ENCODE data around the gene FLNB. TPM values are rescaled to one million over a fixed set of nuclear protein-coding genes. Genes with fewer than 3 reads are reported as not detected.

Gene FLNB
- total RNA-seq, 2 experiments from 2014 or later: 14.6 TPM

DNA sequence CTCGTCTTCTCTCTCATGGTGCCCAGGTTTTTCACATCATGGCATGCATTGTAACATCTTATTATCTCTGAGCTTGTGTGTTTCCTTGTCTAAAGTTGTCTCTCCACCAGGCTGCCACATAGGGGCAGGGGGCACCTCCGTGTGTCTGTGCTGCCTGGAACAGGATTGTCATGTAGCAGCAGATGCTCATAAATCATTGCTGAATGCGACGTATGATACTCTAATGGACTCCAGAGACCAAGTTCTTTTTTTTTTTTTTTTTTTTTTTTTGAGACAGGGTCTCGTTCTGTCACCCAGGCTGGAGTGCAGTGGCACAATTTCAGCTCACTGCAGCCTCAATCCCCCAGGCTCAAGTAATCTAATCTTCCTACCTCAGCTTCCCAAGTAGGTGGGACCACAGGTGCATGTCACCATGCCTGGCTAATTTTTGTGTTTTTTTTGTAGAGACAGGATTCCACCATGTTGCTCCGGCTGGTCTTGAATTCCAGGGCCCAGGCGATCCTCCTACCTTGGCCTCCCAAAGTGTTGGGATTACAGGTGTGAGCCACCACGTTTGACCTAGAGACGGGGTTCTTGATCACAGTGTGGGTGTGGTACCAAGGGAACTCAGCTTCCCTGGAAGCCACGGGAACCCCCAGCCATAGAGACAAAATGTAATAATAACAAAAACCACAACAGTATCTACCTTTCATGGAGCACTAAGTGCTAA is 207.2 kb downstream of the FLNB start:
- peak overlapping the region; percentile 17 for H3K27ac Mint-ChIP-seq
- H3K4me3 Mint-ChIP-seq: peak overlapping the region; percentile 15
- peaks cover 9% of the 10 kb centered on the region for H3K27me3 Mint-ChIP-seq
- no peaks in the 10 kb centered on the region for H3K36me3 Mint-ChIP-seq
- DNase-seq: no peak
- POLR2A ChIA-PET: interaction anchor here (0.7 kb wide), 1 partner anchor 27 kb away, joined by 4 read pairs; no protein-coding TSS in a partner anchor
- H3K4me1 Mint-ChIP-seq: peaks cover 8% of the 10 kb centered on the region
- no peak for ATAC-seq (ENCODE audit: low read depth)
- no peaks in the 10 kb centered on the region for H3K9me3 Mint-ChIP-seq

DNA sequence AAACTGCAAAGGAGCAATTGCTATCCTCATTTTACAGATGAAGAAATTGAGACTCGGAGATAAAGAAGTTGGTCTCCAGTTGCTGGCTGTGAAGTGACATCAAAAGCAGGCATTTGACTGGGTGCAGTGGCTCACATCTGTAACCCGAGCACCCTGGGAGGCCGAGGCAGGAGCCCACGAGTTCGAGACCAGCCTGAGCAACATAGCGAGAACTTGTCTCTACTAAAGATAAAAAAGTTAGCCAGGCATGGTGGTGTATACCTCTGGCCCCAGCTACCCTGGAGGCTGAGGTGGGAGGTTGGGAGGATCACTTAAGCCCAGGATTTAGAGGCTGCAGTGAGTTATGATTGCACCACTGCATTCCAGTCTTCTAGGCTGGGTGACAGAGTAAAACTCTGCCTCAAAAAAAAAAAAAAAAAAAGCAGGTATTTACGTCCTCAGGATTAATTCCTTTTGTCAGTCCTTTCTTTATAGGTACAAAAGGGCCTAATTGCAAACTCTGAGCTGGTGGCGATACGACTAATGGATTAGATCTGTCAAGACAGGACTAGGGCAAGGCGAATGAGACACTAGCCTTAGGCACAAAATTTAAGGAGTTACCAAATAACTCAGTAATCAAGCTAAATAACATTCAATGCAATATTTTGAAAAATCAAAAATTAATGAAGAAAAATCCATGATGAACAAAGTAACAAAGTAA is 208.4 kb downstream of the FLNB start:
- no peak for ATAC-seq (ENCODE audit: low read depth)
- Mint-ChIP-seq H3K4me3 (no peak overlapping the region), H3K27me3 (peaks cover 9% of the 10 kb centered on the region), H3K36me3 (no peaks in the 10 kb centered on the region), H3K9me3 (no peaks in the 10 kb centered on the region), H3K4me1 (peaks cover 8% of the 10 kb centered on the region), H3K27ac (no peak overlapping the region)
- no peak for DNase-seq
- POLR2A ChIA-PET: interaction anchor here (1.0 kb wide), 1 partner anchor 90 kb away, joined by 3 read pairs; the partner anchor contains the start of genes HTD2 and RPP14

DNA sequence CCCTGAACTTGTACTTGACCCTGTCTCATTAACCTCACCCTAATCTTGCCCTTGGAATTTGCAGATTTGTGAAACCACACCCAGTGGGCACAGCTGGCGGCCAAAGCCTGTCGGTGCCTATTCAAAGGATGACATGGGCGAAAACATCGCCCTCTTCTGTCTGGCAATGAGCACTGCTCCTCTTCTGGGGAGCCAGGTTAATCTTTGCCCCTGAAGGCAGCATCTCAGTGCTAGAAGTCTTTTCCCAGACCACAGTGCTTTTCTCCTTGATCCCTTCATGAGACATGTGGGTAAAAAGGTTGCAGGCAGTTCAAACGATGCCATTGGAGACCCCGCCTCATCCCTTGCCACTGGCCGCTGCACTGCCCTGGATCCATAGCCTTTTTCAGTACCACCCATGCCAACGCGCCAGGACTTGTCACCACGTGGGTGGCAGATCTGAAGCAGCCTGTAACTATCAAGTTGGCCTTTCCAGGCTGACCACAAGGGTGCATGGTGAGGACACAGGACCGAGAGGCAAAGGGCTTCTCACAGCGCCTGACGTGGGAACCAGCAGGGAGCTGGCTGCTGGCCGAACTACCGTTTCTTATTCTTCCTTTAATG is 209.1 kb downstream of the FLNB start:
- Mint-ChIP-seq H3K36me3 (no peaks in the 10 kb centered on the region), H3K9me3 (no peaks in the 10 kb centered on the region), H3K27me3 (peaks cover 9% of the 10 kb centered on the region), H3K27ac (no peak overlapping the region), H3K4me3 (no peak overlapping the region), H3K4me1 (peaks cover 8% of the 10 kb centered on the region)
- ATAC-seq (ENCODE audit: low read depth) (peak; percentile 69), DNase-seq (peak; percentile 44)
- POLR2A ChIA-PET: interaction anchor here (1.0 to 1.1 kb wide), 2 partner anchors 89 to 181 kb away, joined by 3 read pairs; partner anchors contain the start of genes HTD2 and RPP14

DNA sequence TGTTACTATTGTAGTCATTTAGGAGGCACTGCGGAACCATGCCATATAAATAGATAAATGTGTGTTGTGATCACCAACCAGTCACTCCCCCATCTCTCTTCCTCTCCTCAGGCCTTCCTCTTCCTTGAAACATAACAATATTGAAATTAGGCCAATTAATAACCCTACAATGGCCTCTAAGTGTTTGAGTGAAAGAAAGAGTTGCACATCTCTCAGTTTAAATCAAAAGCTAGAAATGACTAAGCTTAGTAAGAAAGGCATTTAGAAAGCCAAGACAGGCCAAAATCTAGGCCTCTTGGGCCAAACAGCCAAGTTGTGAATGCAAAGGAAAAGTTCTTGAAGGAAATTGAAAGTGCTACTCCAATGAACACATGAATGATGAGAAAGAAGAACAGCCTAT is 210.7 kb downstream of the FLNB start:
- H3K27ac Mint-ChIP-seq: no peak overlapping the region
- H3K4me1 Mint-ChIP-seq: peaks cover 8% of the 10 kb centered on the region
- ATAC-seq (ENCODE audit: low read depth): no peak
- POLR2A ChIA-PET: no interaction called here
- no peaks in the 10 kb centered on the region for H3K36me3 Mint-ChIP-seq
- H3K9me3 Mint-ChIP-seq: no peaks in the 10 kb centered on the region
- H3K27me3 Mint-ChIP-seq: peaks cover 6% of the 10 kb centered on the region
- no peak for DNase-seq
- no peak overlapping the region for H3K4me3 Mint-ChIP-seq

Other genes starting within 250 kb of the FLNB start
- not detected for gene DNASE1L3, start 202.6 kb downstream of the FLNB start, total RNA-seq
- gene ABHD6, start 229.4 kb downstream of the FLNB start, total RNA-seq: 1 to 10 TPM; 4.4 to 5.3 TPM

Measured in activated naive CD8-positive, alpha-beta T cell treated with anti-CD3 and anti-CD28 coated beads, Interleukin-2, amount 10 ng/mL, durations not matched to agents 7 days and 5 days (primary cell).